GM12878 (cell line): ENCODE measurements around the gene MARS1. TPM values are rescaled to one million over a fixed set of nuclear protein-coding genes. Genes with fewer than 3 reads are reported as not detected.

Experiments
- ATAC-seq: fragments of 200-7000 bp; cut with Tn5 transposase; 3 replicates; pipeline ENCODE4 v1.9.1; 2020; ENCODE audit warnings: mild to moderate bottlenecking, moderate library complexity
- BruUV-seq: library from RNA; stranded (reverse); fragments of 400-500 nt; replicated peaks from 2 replicates; lab custom pipeline; 2021; lab: Mats Ljungman, UMichigan
- CTCF ChIA-PET: fragments of 300-600 bp; sonication (Branson Sonifier 250); formaldehyde crosslinking; extraction: SDS; loops from one replicate; lab custom pipeline; 2021; ENCODE audit warnings: inconsistent platforms; lab: Yijun Ruan, JAX
- POLR2A ChIA-PET: fragments of 350-600 bp; formaldehyde crosslinking; extraction: SDS; loops from one replicate; lab custom pipeline; 2021; ENCODE audit warnings: inconsistent platforms; lab: Charles Lee
- RAD21 ChIA-PET: fragments of 300-600 bp; sonication (Branson Sonifier 250); formaldehyde crosslinking; loops from one replicate; lab custom pipeline; 2023; ENCODE audit warnings: antibody characterized with exemption; ENCODE audit not compliant: unreplicated experiment; lab: Charles Lee
- SMC1A ChIA-PET: fragments of 300-600 bp; sonication (Branson Sonifier 250); formaldehyde crosslinking; loops from one replicate; lab custom pipeline; 2023; ENCODE audit not compliant: unreplicated experiment, uncharacterized antibody; lab: Charles Lee
- DNase-seq: peaks from one replicate; pipeline ENCODE4 v3.0.0-alpha.2; 2011; ENCODE audit warnings: low read depth, low spot score
- FAIRE-seq: peaks from 3 replicates; lab custom pipeline; 2011; peaks lifted over from hg19 to GRCh38; lab: Jason Lieb, UNC
- H2AFZ ChIP-seq: 2 replicates; pipeline ENCODE4 v1.6.0; 2011; ENCODE audit warnings: low read depth, low read length, control low read depth; ENCODE audit not compliant: control insufficient read depth
- H3K27ac ChIP-seq: 2 replicates; pipeline ENCODE4 v1.5.1; 2011; ENCODE audit warnings: control low read depth; ENCODE audit not compliant: control insufficient read depth, insufficient read depth
- H3K27me3 ChIP-seq, 2 experiments: replicated peaks in 1 of 2; 2 replicates each; pipeline versions ENCODE4 v1.6.0 to v1.6.1; 2011; ENCODE audit warnings: low read length in 1 of 2; ENCODE audit not compliant: control insufficient read depth in 2 of 2, insufficient read depth in 2 of 2
- H3K36me3 ChIP-seq, 2 experiments: 2 replicates each; pipeline ENCODE4 v1.5.1; 2011; ENCODE audit warnings: low read length in 1 of 2; ENCODE audit not compliant: control insufficient read depth in 2 of 2, insufficient read depth in 2 of 2
- H3K4me1 ChIP-seq: 2 replicates; pipeline ENCODE4 v1.6.1; 2011; ENCODE audit warnings: mild to moderate bottlenecking, low read length, moderate library complexity, mixed read lengths; ENCODE audit not compliant: control insufficient read depth, insufficient read depth
- H3K4me2 ChIP-seq: 2 replicates; pipeline ENCODE4 v1.6.0; 2011; ENCODE audit warnings: control low read depth; ENCODE audit not compliant: control insufficient read depth, insufficient read depth
- H3K4me3 ChIP-seq: fragments of 200-600 bp; sonication (generic); 2 replicates; pipeline ENCODE4 v1.5.1; 2016
- H3K79me2 ChIP-seq: 2 replicates; pipeline ENCODE4 v1.6.0; 2011; ENCODE audit warnings: low read length; ENCODE audit not compliant: control insufficient read depth, insufficient read depth
- H3K9ac ChIP-seq: 2 replicates; pipeline ENCODE4 v1.8.0; 2011; ENCODE audit warnings: low read length, control low read depth, mixed read lengths; ENCODE audit not compliant: control insufficient read depth, insufficient read depth
- H3K9me3 ChIP-seq: replicated peaks from 3 replicates; pipeline ENCODE4 v1.5.1; 2011; ENCODE audit warnings: mild to moderate bottlenecking, low read length; ENCODE audit not compliant: control insufficient read depth, insufficient read depth
- H4K20me1 ChIP-seq: 2 replicates; pipeline ENCODE4 v1.6.0; 2011; ENCODE audit not compliant: control insufficient read depth, insufficient read depth
- BCL11A ChIP-seq: IDR thresholded peaks from 2 replicates; pipeline ENCODE4 v1.6.1; 2011; ENCODE audit warnings: low read depth, low read length
- CEBPB ChIP-seq, 2 experiments: fragments of 150-350 bp in 1 of 2; IDR thresholded peaks; 2 replicates each; pipeline ENCODE4 v1.6.1; 2012 to 2014; ENCODE audit warnings: low read depth in 2 of 2, low read length in 2 of 2, borderline replicate concordance in 1 of 2, inconsistent platforms in 1 of 2
- CEBPZ ChIP-seq: fragments of 150-350 bp; IDR thresholded peaks from 2 replicates; pipeline ENCODE4 v1.6.1; 2016; ENCODE audit warnings: low read depth, low read length
- CHD1 ChIP-seq: IDR thresholded peaks from 2 replicates; pipeline ENCODE4 v1.6.1; 2012; ENCODE audit warnings: low read depth, low read length, improper control_type of control experiment
- CHD4 ChIP-seq: fragments of 200-600 bp; sonication (generic); IDR thresholded peaks from 2 replicates; pipeline ENCODE4 v1.6.1; 2016; ENCODE audit warnings: mild to moderate bottlenecking
- CREB1 ChIP-seq: IDR thresholded peaks from 2 replicates; pipeline ENCODE4 v1.6.1; 2012; ENCODE audit warnings: low read depth, mild to moderate bottlenecking, inconsistent platforms
- ELK1 ChIP-seq: IDR thresholded peaks from 2 replicates; pipeline ENCODE4 v1.6.1; 2012; ENCODE audit warnings: low read depth, low read length, improper control_type of control experiment
- EZH2 ChIP-seq: IDR thresholded peaks from 2 replicates; pipeline ENCODE4 v1.6.1; 2012; ENCODE audit warnings: low read depth, mild to moderate bottlenecking, control low read depth, inconsistent platforms, low read length, borderline replicate concordance; ENCODE audit not compliant: control insufficient read depth
- FOXK2 ChIP-seq: fragments of 450-650 bp; IDR thresholded peaks from 2 replicates; pipeline ENCODE4 v1.6.1; 2017; ENCODE audit warnings: mild to moderate bottlenecking, moderate library complexity
- HCFC1 ChIP-seq: fragments of 150-350 bp; IDR thresholded peaks from 2 replicates; pipeline ENCODE4 v1.6.1; 2014; ENCODE audit warnings: low read length
- MTA2 ChIP-seq: fragments of 450-650 bp; IDR thresholded peaks from 2 replicates; pipeline ENCODE4 v1.6.1; 2016; ENCODE audit warnings: low read depth, mild to moderate bottlenecking, moderate library complexity
- NFYA ChIP-seq: IDR thresholded peaks from 2 replicates; pipeline ENCODE4 v1.6.1; 2011; ENCODE audit warnings: low read depth, mild to moderate bottlenecking, low read length, improper control_type of control experiment, borderline replicate concordance
- PBX3 ChIP-seq: IDR thresholded peaks from 2 replicates; pipeline ENCODE4 v1.6.1; 2011; ENCODE audit warnings: mild to moderate bottlenecking, low read depth, low read length, moderate library complexity; ENCODE audit not compliant: insufficient replicate concordance
- SIX5 ChIP-seq: IDR thresholded peaks from 2 replicates; pipeline ENCODE4 v1.6.1; 2011; ENCODE audit warnings: mild to moderate bottlenecking, low read depth, low read length, moderate library complexity; ENCODE audit not compliant: severe bottlenecking
- SREBF1 ChIP-seq: IDR thresholded peaks from 2 replicates; pipeline ENCODE4 v1.6.1; 2012; ENCODE audit warnings: mild to moderate bottlenecking, low read length
- TCF7 ChIP-seq: IDR thresholded peaks from 2 replicates; pipeline ENCODE4 v1.6.1; 2014; ENCODE audit warnings: antibody characterized with exemption, borderline replicate concordance
- WGBS: methylation state at CpG from one replicate; pipeline ENCODE4 v1.1.6; 2016; ENCODE audit warnings: low lambda C conversion rate; ENCODE audit not compliant: insufficient replicate concordance, insufficient coverage; ENCODE audit errors: missing lambda C conversion rate; 5-methylcytosine and 5-hydroxymethylcytosine counted together
- in situ Hi-C: fragments of 300-500 bp; cut with MboI; formaldehyde crosslinking; loops from 9 replicates; pipeline ENCODE4 v1.14.3; 2018; ENCODE audit warnings: mixed read lengths
- intact Hi-C: fragments of 100-400 bp; cut with micrococcal nuclease; formaldehyde crosslinking; loops from one replicate; pipeline ENCODE4 v1.14.2; 2022; ENCODE audit not compliant: unreplicated experiment
- polyA plus RNA-seq, 11 experiments: library from polyadenylated mRNA; depleted of rRNA in 4 of 11; unstranded in 6 of 11; stranded (reverse) in 5 of 11; fragments of >200 nt; fragmentation: Nextera tagmentation in 4 of 11; fragmentation: Illumina TruSeq in 1 of 11; extraction: Ambion mirVana in 4 of 11; extraction: Trizol in 1 of 11; gene quantifications; 1 replicate in 1 of 11; 2 replicates in 10 of 11; pipeline versions ENCODE4 v1.2.1 to v1.2.3, GENCODE V29; 2011 to 2016; ENCODE audit warnings: inconsistent platforms in 2 of 11, missing spikeins in 2 of 11, low read depth in 1 of 11
- total RNA-seq, 4 experiments: library from RNA; depleted of rRNA in 3 of 4; stranded (reverse); fragments of >200 nt in 3 of 4; fragmentation: Illumina TruSeq in 1 of 4; extraction: Trizol in 1 of 4; gene quantifications; 2 replicates each; pipeline versions ENCODE4 v1.2.1 to v1.2.3, GENCODE V29; 2013 to 2021
- TF ChIP-seq, protein P1 (sequence below): fragments of 450-650 bp; IDR thresholded peaks from 2 replicates; pipeline ENCODE4 v1.6.1; 2017; ENCODE audit warnings: mild to moderate bottlenecking, low read depth, inconsistent platforms; ENCODE audit not compliant: poor library complexity, severe bottlenecking

The MARS1 gene
- total and polyA plus RNA-seq, 10 of the 15 experiments (the other 5 are each of a cell fraction or from before 2014, with no cell fraction given) = 72.3 to 270 (median 153) TPM

DNA sequence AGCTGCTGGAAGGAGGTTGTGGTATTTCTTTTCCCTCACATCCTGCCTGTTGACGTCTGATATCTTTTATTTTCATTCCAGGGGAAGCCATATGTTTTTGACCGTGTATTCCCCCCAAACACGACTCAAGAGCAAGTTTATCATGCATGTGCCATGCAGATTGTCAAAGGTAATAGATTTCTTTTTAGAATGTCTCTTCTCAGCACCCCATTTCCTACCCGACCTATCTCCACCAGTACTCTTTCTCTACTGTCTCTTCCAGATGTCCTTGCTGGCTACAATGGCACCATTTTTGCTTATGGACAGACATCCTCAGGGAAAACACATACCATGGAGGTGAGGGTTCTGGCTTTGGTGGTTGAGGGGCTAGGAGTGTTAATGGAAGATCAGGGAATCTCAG, 75.5 kb downstream of the MARS1 start:
- ChIA-PET SMC1A (no interaction called here), RAD21 (no interaction called here), CTCF (no interaction called here), POLR2A (no interaction called here)
- FAIRE-seq (no peak), ATAC-seq (no peak), DNase-seq (no peak)
- Histone ChIP-seq H3K9ac (no peak overlapping the region), H4K20me1 (no peaks in the 10 kb centered on the region), H3K9me3 (no peaks in the 10 kb centered on the region), H3K79me2 (no peaks in the 10 kb centered on the region), H3K4me3 (no peak overlapping the region), H3K36me3 (no peaks in the 10 kb centered on the region), H3K27me3 (no peaks in the 10 kb centered on the region), H3K4me2 (no peak overlapping the region), H2AFZ (no peak overlapping the region), H3K27ac (no peak overlapping the region), H3K4me1 (no peaks in the 10 kb centered on the region)
- intact Hi-C loops = no loop called here
- no peak for TF ChIP-seq SIX5
- no peak for TF ChIP-seq TCF7
- TF ChIP-seq EZH2 = no peak
- TF ChIP-seq CHD4 = no peak
- no peak for TF ChIP-seq CREB1
- no peak for TF ChIP-seq MTA2
- TF ChIP-seq CHD1 = no peak
- no peak for TF ChIP-seq CEBPB (IDR thresholded peaks at IDR 0.05; ENCODE audit: borderline replicate concordance in 1 of 2, low read depth in 2 of 2, low read length in 2 of 2)
- no peak for TF ChIP-seq BCL11A
- no peak for TF ChIP-seq NFYA
- no peak for TF ChIP-seq FOXK2
- no peak for TF ChIP-seq ELK1
- no peak for TF ChIP-seq SREBF1
- no peak for TF ChIP-seq CEBPZ
- no peak for TF ChIP-seq PBX3
- TF ChIP-seq, protein P1, sequence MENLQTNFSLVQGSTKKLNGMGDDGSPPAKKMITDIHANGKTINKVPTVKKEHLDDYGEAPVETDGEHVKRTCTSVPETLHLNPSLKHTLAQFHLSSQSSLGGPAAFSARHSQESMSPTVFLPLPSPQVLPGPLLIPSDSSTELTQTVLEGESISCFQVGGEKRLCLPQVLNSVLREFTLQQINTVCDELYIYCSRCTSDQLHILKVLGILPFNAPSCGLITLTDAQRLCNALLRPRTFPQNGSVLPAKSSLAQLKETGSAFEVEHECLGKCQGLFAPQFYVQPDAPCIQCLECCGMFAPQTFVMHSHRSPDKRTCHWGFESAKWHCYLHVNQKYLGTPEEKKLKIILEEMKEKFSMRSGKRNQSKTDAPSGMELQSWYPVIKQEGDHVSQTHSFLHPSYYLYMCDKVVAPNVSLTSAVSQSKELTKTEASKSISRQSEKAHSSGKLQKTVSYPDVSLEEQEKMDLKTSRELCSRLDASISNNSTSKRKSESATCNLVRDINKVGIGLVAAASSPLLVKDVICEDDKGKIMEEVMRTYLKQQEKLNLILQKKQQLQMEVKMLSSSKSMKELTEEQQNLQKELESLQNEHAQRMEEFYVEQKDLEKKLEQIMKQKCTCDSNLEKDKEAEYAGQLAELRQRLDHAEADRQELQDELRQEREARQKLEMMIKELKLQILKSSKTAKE = no peak
- TF ChIP-seq HCFC1 = no peak
- BruUV-seq = no TSS peak
- in situ Hi-C loops = no loop called here
- WGBS = 14% methylated on average over 4 of the region's 4 CpGs
